PC-3 (cell line): ENCODE data around the gene KRT6C. TPM values are rescaled to one million over a fixed set of nuclear protein-coding genes. Genes with fewer than 3 reads are reported as not detected.

ENCODE experiments used
- ATAC-seq: fragments of 200-7000 bp; cut with Tn5 transposase; 2 replicates; pipeline ENCODE4 v1.9.1; 2020; ENCODE audit warnings: mild to moderate bottlenecking, moderate library complexity
- BruUV-seq: library from RNA; stranded (reverse); fragments of 400-500 nt; replicated peaks from 2 replicates; lab custom pipeline; 2021; lab: Mats Ljungman, UMichigan
- CTCF ChIA-PET: fragments of 300-600 bp; sonication (Branson Sonifier 250); formaldehyde crosslinking; loops from one replicate; lab custom pipeline; 2022; ENCODE audit warnings: antibody characterized with exemption; lab: Charles Lee
- POLR2A ChIA-PET: fragments of 300-600 bp; sonication (Branson Sonifier 250); formaldehyde crosslinking; loops from one replicate; lab custom pipeline; 2022; ENCODE audit warnings: antibody characterized with exemption; ENCODE audit not compliant: unreplicated experiment; lab: Charles Lee
- DNase-seq: peaks from one replicate; pipeline ENCODE4 v3.0.0-alpha.2; 2015
- H2AFZ ChIP-seq: fragments of 300-600 bp; sonication (generic); 2 replicates; pipeline ENCODE4 v1.6.0; 2016; ENCODE audit warnings: antibody characterized with exemption, low read length
- H3F3A ChIP-seq: fragments of 300-600 bp; sonication (generic); one replicate; pipeline ENCODE4 v1.6.0; 2017; ENCODE audit warnings: antibody characterized with exemption, low read length, control low read depth, mild to moderate bottlenecking; ENCODE audit not compliant: unreplicated experiment
- H3K27ac ChIP-seq: fragments of 300-600 bp; sonication (generic); 2 replicates; pipeline ENCODE4 v1.5.1; 2016; ENCODE audit warnings: mild to moderate bottlenecking, low read length
- H3K27me3 ChIP-seq: fragments of 300-600 bp; sonication (generic); 2 replicates; pipeline ENCODE4 v1.6.1; 2016; ENCODE audit warnings: low read length, mixed read lengths
- H3K36me3 ChIP-seq: fragments of 300-600 bp; sonication (generic); 2 replicates; pipeline ENCODE4 v1.6.1; 2016; ENCODE audit warnings: low read depth, mixed run types, low read length, mixed read lengths
- H3K4me1 ChIP-seq: fragments of 300-600 bp; sonication (generic); 2 replicates; pipeline ENCODE4 v1.5.1; 2016; ENCODE audit warnings: low read length; ENCODE audit not compliant: insufficient read depth
- H3K4me2 ChIP-seq: fragments of 300-600 bp; sonication (generic); 2 replicates; pipeline ENCODE4 v1.6.0; 2016; ENCODE audit warnings: low read length
- H3K4me3 ChIP-seq: fragments of 300-600 bp; sonication (generic); 2 replicates; pipeline ENCODE4 v1.5.1; 2016; ENCODE audit warnings: mild to moderate bottlenecking, low read length, mixed read lengths
- H3K79me2 ChIP-seq: fragments of 300-600 bp; sonication (generic); 2 replicates; pipeline ENCODE4 v1.6.1; 2017; ENCODE audit warnings: low read length, mixed read lengths
- H3K9ac ChIP-seq: fragments of 300-600 bp; sonication (generic); 2 replicates; pipeline ENCODE4 v1.6.0; 2016; ENCODE audit warnings: mild to moderate bottlenecking, low read length
- H3K9me2 ChIP-seq: fragments of 300-600 bp; sonication (generic); replicated peaks from 2 replicates; pipeline ENCODE4 v1.6.1; 2016; ENCODE audit warnings: mixed run types, low read length, mixed read lengths
- H3K9me3 ChIP-seq: fragments of 300-600 bp; sonication (generic); 2 replicates; pipeline ENCODE4 v1.6.1; 2016; ENCODE audit warnings: low read length, mixed read lengths
- H4K20me1 ChIP-seq: fragments of 300-600 bp; sonication (generic); 2 replicates; pipeline ENCODE4 v1.6.1; 2016; ENCODE audit warnings: low read length, mixed read lengths
- EZH2 ChIP-seq: fragments of 300-600 bp; sonication (generic); IDR thresholded peaks from one replicate; pipeline ENCODE4 v1.6.1; 2017; ENCODE audit warnings: antibody characterized with exemption, mild to moderate bottlenecking, low read length; ENCODE audit not compliant: unreplicated experiment
- EZH2phosphoT487 ChIP-seq: fragments of 300-600 bp; sonication (generic); IDR thresholded peaks from 2 replicates; pipeline ENCODE4 v1.6.1; 2018; ENCODE audit warnings: mild to moderate bottlenecking, antibody characterized with exemption, low read length, borderline replicate concordance
- intact Hi-C: fragments of 100-400 bp; cut with micrococcal nuclease; formaldehyde crosslinking; loops from 2 replicates; pipeline ENCODE4 v1.9.0; 2023
- total RNA-seq: library from RNA; depleted of rRNA; stranded (reverse); fragments of >200 nt; gene quantifications from 2 replicates; pipeline ENCODE4 v1.2.3, GENCODE V29; 2014
- TF ChIP-seq, protein P1 (sequence below): fragments of 300-600 bp; sonication (generic); conservative IDR thresholded peaks from 2 replicates; pipeline ENCODE4 v1.5.1; 2017; ENCODE audit warnings: antibody characterized with exemption, low read depth, mild to moderate bottlenecking, low read length

The KRT6C gene
- total RNA-seq, 1 experiment from 2014 or later: not detected

DNA sequence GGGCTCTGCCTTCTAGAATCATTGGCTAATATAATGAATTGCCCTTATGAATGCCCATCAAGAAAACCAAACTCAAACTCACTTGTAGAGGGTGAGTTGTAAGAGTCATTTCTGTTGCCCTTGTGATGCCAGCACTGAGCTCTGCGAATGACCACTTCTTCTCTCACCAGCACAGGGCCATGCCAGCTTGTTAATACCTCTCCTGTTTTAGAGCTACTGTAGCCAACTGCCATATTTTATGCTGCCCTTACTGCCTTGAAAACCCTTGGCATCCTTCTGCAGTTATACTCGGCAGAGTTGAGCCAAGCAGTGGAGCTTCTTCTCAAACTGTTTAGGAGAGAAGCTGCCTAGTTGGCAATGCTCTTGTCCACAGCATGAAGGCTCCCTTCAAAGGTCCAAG is 47.6 kb downstream of the KRT6C start:
- ChIA-PET CTCF (no interaction called here), POLR2A (no interaction called here)
- H4K20me1 ChIP-seq: no peaks in the 10 kb centered on the region
- no peaks in the 10 kb centered on the region for H3F3A ChIP-seq
- no peaks in the 10 kb centered on the region for H3K9me3 ChIP-seq
- no peaks in the 10 kb centered on the region for H3K9me2 ChIP-seq
- intact Hi-C loops: no loop called here
- no peaks in the 10 kb centered on the region for H3K36me3 ChIP-seq
- no peak overlapping the region for H3K4me2 ChIP-seq
- ATAC-seq: no peak
- H3K27ac ChIP-seq: no peak overlapping the region
- no peak overlapping the region for H2AFZ ChIP-seq
- no peak for DNase-seq
- H3K9ac ChIP-seq: no peak overlapping the region
- TF ChIP-seq EZH2 (no peak), EZH2phosphoT487 (no peak)
- TF ChIP-seq, protein P1, sequence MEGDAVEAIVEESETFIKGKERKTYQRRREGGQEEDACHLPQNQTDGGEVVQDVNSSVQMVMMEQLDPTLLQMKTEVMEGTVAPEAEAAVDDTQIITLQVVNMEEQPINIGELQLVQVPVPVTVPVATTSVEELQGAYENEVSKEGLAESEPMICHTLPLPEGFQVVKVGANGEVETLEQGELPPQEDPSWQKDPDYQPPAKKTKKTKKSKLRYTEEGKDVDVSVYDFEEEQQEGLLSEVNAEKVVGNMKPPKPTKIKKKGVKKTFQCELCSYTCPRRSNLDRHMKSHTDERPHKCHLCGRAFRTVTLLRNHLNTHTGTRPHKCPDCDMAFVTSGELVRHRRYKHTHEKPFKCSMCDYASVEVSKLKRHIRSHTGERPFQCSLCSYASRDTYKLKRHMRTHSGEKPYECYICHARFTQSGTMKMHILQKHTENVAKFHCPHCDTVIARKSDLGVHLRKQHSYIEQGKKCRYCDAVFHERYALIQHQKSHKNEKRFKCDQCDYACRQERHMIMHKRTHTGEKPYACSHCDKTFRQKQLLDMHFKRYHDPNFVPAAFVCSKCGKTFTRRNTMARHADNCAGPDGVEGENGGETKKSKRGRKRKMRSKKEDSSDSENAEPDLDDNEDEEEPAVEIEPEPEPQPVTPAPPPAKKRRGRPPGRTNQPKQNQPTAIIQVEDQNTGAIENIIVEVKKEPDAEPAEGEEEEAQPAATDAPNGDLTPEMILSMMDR: no peak
- no peaks in the 10 kb centered on the region for H3K27me3 ChIP-seq
- H3K4me1 ChIP-seq: peaks cover 19% of the 10 kb centered on the region; the same call in 1 of the 2 replicates
- no TSS peak for BruUV-seq
- no peaks in the 10 kb centered on the region for H3K79me2 ChIP-seq
- no peak overlapping the region for H3K4me3 ChIP-seq

DNA sequence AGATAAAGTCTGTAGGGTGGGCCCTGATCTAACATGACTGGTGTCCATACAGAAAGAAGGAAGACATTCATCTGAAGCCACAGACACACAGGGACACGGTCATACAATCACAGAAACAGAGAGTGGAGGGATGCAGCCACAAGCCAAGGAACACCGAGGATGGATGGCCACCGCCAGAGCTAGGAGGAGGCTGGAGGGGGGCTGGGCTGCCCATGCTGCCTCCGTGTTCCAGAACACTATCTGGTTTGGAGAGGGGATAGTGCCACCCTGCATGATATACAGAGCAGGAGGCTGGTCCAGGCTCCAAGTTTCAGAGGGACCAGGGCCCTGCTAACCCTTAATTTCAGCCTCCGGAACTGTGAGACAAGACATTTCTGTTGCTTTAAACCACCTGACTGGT is 48.1 kb downstream of the KRT6C start:
- Histone ChIP-seq H3F3A (no peaks in the 10 kb centered on the region), H3K27ac (no peak overlapping the region), H3K27me3 (no peaks in the 10 kb centered on the region), H3K36me3 (no peaks in the 10 kb centered on the region), H3K9ac (no peak overlapping the region), H3K79me2 (no peaks in the 10 kb centered on the region), H2AFZ (no peak overlapping the region), H4K20me1 (no peaks in the 10 kb centered on the region), H3K4me3 (no peak overlapping the region), H3K9me3 (no peaks in the 10 kb centered on the region), H3K9me2 (no peaks in the 10 kb centered on the region), H3K4me1 (peaks cover 19% of the 10 kb centered on the region; the same call in 1 of the 2 replicates), H3K4me2 (no peak overlapping the region)
- CTCF ChIA-PET: no interaction called here
- POLR2A ChIA-PET: no interaction called here
- no TSS peak for BruUV-seq
- TF ChIP-seq, protein P1: no peak
- TF ChIP-seq EZH2: no peak
- TF ChIP-seq EZH2phosphoT487: no peak
- no peak for DNase-seq
- intact Hi-C loops: no loop called here
- no peak for ATAC-seq

- no peak for TF ChIP-seq EZH2
- TF ChIP-seq, protein P1: no peak
- no peak for TF ChIP-seq EZH2phosphoT487
- H3F3A ChIP-seq: no peaks in the 10 kb centered on the region
- H2AFZ ChIP-seq: no peak overlapping the region
- peaks cover 19% of the 10 kb centered on the region; the same call in 1 of the 2 replicates for H3K4me1 ChIP-seq
- ATAC-seq (peak; percentile 70), DNase-seq (peak; percentile 52)
- H3K4me3 ChIP-seq: no peak overlapping the region
- H4K20me1 ChIP-seq: no peaks in the 10 kb centered on the region
- H3K79me2 ChIP-seq: no peaks in the 10 kb centered on the region
- CTCF ChIA-PET: no interaction called here
- no peaks in the 10 kb centered on the region for H3K27me3 ChIP-seq
- H3K27ac ChIP-seq: no peak overlapping the region
- intact Hi-C loops: no loop called here
- no peaks in the 10 kb centered on the region for H3K9me2 ChIP-seq
- H3K9me3 ChIP-seq: no peaks in the 10 kb centered on the region
- no peaks in the 10 kb centered on the region for H3K36me3 ChIP-seq
- no TSS peak for BruUV-seq
- no peak overlapping the region for H3K4me2 ChIP-seq
- no peak overlapping the region for H3K9ac ChIP-seq
- POLR2A ChIA-PET: no interaction called here
Measured at GRCh38 chr12:52423661-52424500, 49.7 kb downstream of the KRT6C start.
